Cardiac fibroblast (primary cell): ENCODE results near the gene KLHL4.

ENCODE experiments used
- DNase-seq, 2 donors: peaks; one replicate each; pipeline versions ENCODE4 v3.0.0 to v3.0.0-alpha.2; 2010; ENCODE audit warnings: low read depth in 2 of 2
- H3K4me3 ChIP-seq, 2 donors: replicated peaks in 1 of 2; 1 replicate in 1 of 2; 2 replicates in 1 of 2; pipeline ENCODE4 v1.5.1; 2011; ENCODE audit warnings: low read depth in 2 of 2, low read length in 2 of 2, mild to moderate bottlenecking in 2 of 2, moderate library complexity in 1 of 2
- CTCF ChIP-seq: IDR thresholded peaks from one replicate; pipeline ENCODE4 v1.5.1; 2011; ENCODE audit warnings: low read depth, mild to moderate bottlenecking, low read length, inconsistent platforms

KLHL4 gene

DNA sequence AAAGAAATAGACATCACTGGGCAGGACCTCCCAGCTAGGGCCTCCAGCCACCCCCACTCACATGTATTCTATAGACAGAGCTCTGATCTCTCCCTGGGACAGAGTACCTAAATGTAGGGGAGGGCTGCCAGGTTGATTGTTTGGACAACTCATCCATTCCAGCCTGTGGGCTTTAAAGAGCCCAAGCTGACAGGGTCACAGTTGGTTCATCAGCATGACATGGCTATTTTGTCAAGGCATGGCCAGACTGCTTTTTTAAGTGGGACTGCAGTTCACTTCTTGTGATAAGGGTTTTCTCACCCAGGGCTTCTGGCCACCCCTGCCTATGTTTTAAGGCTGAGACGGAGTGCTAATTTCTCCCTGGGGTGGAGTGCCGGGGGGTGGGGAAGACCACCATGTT, 63.3 kb downstream of the KLHL4 start:
- no peak for TF ChIP-seq CTCF
- H3K4me3 ChIP-seq = no peak overlapping the region
- no peak for DNase-seq

- H3K4me3 ChIP-seq = no peak overlapping the region
- no peak for TF ChIP-seq CTCF
- peak in 1 of 2 donors; percentile 8 for DNase-seq
Observed at GRCh38 chrX:87582453-87582852, 64.9 kb downstream of the KLHL4 start.

DNA sequence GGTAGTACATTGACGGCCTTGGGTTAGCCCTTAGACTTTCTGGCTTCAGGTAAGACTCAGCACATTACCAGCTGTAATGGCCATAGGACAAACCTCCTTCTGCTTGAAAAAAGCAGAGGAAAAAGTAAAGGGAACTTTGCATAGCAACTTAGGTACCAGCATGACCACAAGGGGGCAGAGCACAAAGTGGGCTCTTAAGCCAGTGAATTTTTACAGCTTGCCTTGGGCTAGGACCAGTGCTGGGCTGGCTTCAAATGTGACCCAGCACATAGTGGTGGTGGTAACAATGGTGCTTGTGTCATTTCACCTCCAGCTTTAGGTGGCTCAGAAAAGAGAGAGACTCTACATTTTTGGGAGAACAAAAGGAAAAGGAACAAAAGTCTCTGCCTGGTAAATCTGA, 66.1 kb downstream of the KLHL4 start:
- TF ChIP-seq CTCF = peak; percentile 38
- DNase-seq = peak in 1 of 2 donors; percentile 44

GRCh38 chrX:87616371-87616770, 98.8 kb downstream of the KLHL4 start:
- H3K4me3 ChIP-seq = no peak overlapping the region
- DNase-seq = no peak
- TF ChIP-seq CTCF = no peak

More for the DNA sequence above, 66.1 kb downstream of the KLHL4 start:
- H3K4me3 ChIP-seq = no peak overlapping the region

DNA sequence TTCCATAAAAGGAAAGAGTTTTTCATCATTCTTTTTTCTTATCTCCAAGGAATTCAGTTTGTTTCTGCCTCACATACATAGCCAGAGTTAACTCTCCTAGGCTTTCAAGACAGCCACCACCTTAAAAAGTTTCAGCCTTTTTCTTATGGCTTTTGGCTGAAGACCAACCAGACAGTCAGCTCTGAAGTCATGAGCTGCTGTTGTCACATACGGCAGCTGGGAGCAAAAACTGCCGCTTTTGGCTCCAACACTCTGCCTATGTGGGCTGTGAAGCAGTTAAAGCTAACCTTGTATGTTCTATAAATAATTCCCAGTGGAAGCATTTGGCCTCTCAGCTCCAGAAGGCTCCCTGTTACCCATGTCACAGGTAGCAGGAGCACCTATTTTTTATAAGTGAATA, 104.1 kb downstream of the KLHL4 start:
- no peak for TF ChIP-seq CTCF
- peak; percentile 66 to 69 for DNase-seq
- H3K4me3 ChIP-seq = no peak overlapping the region

- no peak for DNase-seq
- TF ChIP-seq CTCF = no peak
- no peak overlapping the region for H3K4me3 ChIP-seq
Observed at GRCh38 chrX:87626996-87627395, 109.4 kb downstream of the KLHL4 start.

DNA sequence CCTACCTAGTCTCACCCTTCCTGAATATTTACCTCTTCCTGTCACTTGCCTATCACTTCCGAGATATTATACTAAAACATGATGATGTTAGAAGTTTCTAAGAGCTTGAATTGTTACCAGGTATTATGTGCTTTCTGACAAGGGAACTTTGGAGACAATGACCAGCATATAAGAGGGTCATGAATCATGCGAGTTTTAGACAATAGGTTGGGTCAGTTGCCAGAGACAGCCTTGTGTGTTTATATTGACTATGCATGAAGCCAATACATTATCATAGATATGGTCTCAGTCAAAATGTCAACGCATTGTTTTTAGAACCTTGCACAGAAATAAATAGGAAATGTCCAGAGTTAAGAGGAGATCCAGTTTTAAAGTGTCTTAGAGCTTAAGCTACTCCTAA, 116.8 kb downstream of the KLHL4 start:
- TF ChIP-seq CTCF = no peak
- peak in 1 of 2 donors; percentile 45 for DNase-seq
- no peak overlapping the region for H3K4me3 ChIP-seq
